NB4 (cell line): ENCODE data around the gene PDE4D.

Source experiments
- MYC ChIP-seq: IDR thresholded peaks from 2 replicates; pipeline ENCODE4 v1.6.1; 2011; ENCODE audit warnings: low read depth, low read length
- POLR2A ChIP-seq: IDR thresholded peaks from 2 replicates; pipeline ENCODE4 v1.6.1; 2011; ENCODE audit warnings: mild to moderate bottlenecking; ENCODE audit not compliant: insufficient read length; ENCODE audit errors: extremely low read depth
- TF ChIP-seq, protein P1 (sequence below): IDR thresholded peaks from one replicate; pipeline ENCODE4 v1.5.1; 2012; ENCODE audit warnings: low read depth, low read length
- TF ChIP-seq, protein P2 (sequence below): IDR thresholded peaks from 2 replicates; pipeline ENCODE4 v1.6.1; 2011; ENCODE audit warnings: low read depth, low read length

GRCh38 chr5:59458966-59459729 lies 434.4 kb downstream of the PDE4D start:
- TF ChIP-seq, protein P1, sequence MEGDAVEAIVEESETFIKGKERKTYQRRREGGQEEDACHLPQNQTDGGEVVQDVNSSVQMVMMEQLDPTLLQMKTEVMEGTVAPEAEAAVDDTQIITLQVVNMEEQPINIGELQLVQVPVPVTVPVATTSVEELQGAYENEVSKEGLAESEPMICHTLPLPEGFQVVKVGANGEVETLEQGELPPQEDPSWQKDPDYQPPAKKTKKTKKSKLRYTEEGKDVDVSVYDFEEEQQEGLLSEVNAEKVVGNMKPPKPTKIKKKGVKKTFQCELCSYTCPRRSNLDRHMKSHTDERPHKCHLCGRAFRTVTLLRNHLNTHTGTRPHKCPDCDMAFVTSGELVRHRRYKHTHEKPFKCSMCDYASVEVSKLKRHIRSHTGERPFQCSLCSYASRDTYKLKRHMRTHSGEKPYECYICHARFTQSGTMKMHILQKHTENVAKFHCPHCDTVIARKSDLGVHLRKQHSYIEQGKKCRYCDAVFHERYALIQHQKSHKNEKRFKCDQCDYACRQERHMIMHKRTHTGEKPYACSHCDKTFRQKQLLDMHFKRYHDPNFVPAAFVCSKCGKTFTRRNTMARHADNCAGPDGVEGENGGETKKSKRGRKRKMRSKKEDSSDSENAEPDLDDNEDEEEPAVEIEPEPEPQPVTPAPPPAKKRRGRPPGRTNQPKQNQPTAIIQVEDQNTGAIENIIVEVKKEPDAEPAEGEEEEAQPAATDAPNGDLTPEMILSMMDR = no peak
- TF ChIP-seq, protein P2, sequence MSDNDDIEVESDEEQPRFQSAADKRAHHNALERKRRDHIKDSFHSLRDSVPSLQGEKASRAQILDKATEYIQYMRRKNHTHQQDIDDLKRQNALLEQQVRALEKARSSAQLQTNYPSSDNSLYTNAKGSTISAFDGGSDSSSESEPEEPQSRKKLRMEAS = no peak
- no peak for TF ChIP-seq POLR2A
- TF ChIP-seq MYC = no peak
